HK-2 (cell line): ENCODE measurements around the gene SPAG16.

Experiments used
- DNase-seq: peaks from one replicate; pipeline ENCODE4 v3.0.0-alpha.2; 2018; ENCODE audit not compliant: unreplicated experiment

Gene SPAG16

GRCh38 chr2:213284105-213285090, at the start of gene SPAG16:
Gene SPAG16 (plus strand): TSS chr2:213284464.
- DNase-seq, result peak; percentile 97

- no peak for DNase-seq
These were observed 49.6 kb upstream of the SPAG16 start for GRCh38 chr2:213234641-213235040.

- DNase-seq, result no peak
These were observed 48.5 kb upstream of the SPAG16 start for GRCh38 chr2:213235741-213236140.

GRCh38 chr2:213237251-213237650, 47.0 kb upstream of the SPAG16 start:
- DNase-seq, result no peak

GRCh38 chr2:213237787-213238186, 46.5 kb upstream of the SPAG16 start:
- no peak for DNase-seq

- DNase-seq, result no peak
These were observed 45.3 kb upstream of the SPAG16 start for GRCh38 chr2:213238753-213239495.

- no peak for DNase-seq
These were observed 42.4 kb upstream of the SPAG16 start for GRCh38 chr2:213241817-213242216.

- no peak for DNase-seq
These were observed 41.6 kb upstream of the SPAG16 start for GRCh38 chr2:213242653-213243052.

GRCh38 chr2:213243189-213244044, 40.8 kb upstream of the SPAG16 start:
- no peak for DNase-seq

GRCh38 chr2:213246497-213247281, 37.6 kb upstream of the SPAG16 start:
- peak; percentile 20 for DNase-seq

GRCh38 chr2:213247566-213247965, 36.7 kb upstream of the SPAG16 start:
- DNase-seq, result no peak

GRCh38 chr2:213248637-213249036, 35.6 kb upstream of the SPAG16 start:
- no peak for DNase-seq

GRCh38 chr2:213249502-213249901, 34.8 kb upstream of the SPAG16 start:
- DNase-seq, result no peak

- no peak for DNase-seq
These were observed 32.6 kb upstream of the SPAG16 start for GRCh38 chr2:213251618-213252017.

- no peak for DNase-seq
These were observed 32.1 kb upstream of the SPAG16 start for GRCh38 chr2:213252206-213252605.

GRCh38 chr2:213253162-213253561, 31.1 kb upstream of the SPAG16 start:
- no peak for DNase-seq

- DNase-seq, result no peak
These were observed 25.0 kb upstream of the SPAG16 start for GRCh38 chr2:213259266-213259665.

- no peak for DNase-seq
These were observed 23.0 kb upstream of the SPAG16 start for GRCh38 chr2:213261237-213261636.

- no peak for DNase-seq
These were observed 22.5 kb upstream of the SPAG16 start for GRCh38 chr2:213261715-213262114.

GRCh38 chr2:213265679-213266078, 18.6 kb upstream of the SPAG16 start:
- DNase-seq, result no peak

GRCh38 chr2:213266421-213266820, 17.8 kb upstream of the SPAG16 start:
- DNase-seq, result no peak
